GM18909 (cell line): ENCODE data around the gene NMT1.

Source experiments
- ATAC-seq: cut with Tn5 transposase; IDR thresholded peaks from one replicate; pipeline ENCODE4 v1.9.1; 2021; ENCODE audit warnings: mild to moderate bottlenecking; ENCODE audit not compliant: unreplicated experiment, poor library complexity

NMT1 gene

DNA sequence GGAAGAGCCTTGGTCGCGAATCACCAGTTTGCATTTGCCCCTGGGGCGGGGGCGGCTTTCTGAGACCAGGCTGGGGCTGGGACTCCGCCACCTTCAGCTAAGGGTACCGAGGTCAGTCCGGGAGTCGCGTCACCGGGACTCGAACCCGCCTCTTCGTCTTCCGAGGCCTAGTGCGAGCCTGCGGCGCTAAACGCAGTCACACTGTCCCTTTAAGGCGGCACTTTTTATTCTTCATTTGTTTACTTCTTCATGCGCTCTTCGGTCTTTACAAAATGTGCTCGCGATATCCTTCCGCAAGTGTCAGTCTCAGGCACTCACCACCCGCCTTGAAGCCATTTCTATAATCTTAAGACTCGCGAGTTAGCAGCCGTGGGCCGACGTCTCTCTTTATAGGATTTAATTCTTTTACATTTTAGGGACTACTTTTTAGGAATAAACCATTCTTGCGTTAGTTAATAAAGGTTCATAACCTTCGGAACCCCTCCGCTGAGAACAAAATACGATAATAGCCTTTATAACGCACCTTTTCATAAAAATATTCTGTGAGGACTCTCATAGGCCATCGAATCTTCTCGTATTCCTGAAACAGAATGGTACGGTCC lies 86.6 kb downstream of the NMT1 start:
- ATAC-seq = no peak

DNA sequence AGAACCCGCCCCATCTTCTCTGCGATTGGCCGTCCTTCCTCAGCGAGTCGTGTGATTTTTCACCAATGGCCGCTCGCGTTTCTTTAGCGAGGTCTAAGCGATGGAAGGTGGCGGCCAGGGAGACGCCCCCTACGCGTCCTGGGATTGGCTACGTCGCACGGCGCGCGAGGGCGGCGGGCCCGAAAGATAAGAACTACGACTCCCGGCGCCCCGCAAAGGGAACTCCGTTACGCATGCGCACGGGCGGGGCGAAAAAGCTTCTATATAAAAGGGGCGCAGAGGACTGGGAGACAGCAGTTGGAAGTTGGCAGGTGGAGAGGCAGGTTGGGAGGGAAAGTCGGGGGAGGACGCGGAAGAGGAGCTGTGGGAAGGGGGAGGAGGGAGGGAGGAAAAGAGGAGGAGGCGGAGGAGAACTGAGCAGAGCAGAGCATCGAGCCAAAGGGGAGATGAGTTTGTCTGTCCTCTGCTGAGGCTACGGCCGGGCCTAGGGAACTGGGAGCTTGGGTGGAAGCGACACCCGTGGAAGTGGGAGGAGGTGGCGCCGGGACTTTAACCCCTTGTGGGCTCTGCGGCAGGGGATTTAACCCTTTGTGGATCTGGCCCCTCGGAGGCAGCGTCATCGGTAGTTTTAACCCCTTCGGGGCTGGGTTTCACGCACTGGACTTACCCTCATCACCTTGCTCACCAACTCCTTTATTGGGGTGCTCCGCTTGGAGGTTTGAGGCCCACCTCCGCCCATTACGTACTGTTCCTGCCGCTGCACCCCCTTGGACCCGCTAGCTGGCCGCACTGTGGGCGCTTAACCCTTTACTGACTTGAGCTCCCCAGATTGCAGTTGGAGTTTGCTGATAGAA lies 87.3 kb downstream of the NMT1 start, which contains the start of gene HEXIM1:
HEXIM1 (plus strand) TSS at position 293 of the 854 bp plus-strand sequence. CDS start 716 bp downstream, outside the sequence.
- ATAC-seq = peak; percentile 72

DNA sequence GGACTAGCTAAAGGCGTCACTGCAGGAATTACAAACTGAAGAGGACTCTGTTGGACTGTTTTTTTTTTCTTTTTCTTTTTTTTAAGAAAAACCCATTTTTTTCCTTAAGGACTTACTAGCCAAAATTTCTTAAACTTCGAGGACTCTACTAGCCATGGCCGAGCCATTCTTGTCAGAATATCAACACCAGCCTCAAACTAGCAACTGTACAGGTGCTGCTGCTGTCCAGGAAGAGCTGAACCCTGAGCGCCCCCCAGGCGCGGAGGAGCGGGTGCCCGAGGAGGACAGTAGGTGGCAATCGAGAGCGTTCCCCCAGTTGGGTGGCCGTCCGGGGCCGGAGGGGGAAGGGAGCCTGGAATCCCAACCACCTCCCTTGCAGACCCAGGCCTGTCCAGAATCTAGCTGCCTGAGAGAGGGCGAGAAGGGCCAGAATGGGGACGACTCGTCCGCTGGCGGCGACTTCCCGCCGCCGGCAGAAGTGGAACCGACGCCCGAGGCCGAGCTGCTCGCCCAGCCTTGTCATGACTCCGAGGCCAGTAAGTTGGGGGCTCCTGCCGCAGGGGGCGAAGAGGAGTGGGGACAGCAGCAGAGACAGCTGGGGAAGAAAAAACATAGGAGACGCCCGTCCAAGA lies 88.0 kb downstream of the NMT1 start:
- peak; percentile 35 for ATAC-seq

DNA sequence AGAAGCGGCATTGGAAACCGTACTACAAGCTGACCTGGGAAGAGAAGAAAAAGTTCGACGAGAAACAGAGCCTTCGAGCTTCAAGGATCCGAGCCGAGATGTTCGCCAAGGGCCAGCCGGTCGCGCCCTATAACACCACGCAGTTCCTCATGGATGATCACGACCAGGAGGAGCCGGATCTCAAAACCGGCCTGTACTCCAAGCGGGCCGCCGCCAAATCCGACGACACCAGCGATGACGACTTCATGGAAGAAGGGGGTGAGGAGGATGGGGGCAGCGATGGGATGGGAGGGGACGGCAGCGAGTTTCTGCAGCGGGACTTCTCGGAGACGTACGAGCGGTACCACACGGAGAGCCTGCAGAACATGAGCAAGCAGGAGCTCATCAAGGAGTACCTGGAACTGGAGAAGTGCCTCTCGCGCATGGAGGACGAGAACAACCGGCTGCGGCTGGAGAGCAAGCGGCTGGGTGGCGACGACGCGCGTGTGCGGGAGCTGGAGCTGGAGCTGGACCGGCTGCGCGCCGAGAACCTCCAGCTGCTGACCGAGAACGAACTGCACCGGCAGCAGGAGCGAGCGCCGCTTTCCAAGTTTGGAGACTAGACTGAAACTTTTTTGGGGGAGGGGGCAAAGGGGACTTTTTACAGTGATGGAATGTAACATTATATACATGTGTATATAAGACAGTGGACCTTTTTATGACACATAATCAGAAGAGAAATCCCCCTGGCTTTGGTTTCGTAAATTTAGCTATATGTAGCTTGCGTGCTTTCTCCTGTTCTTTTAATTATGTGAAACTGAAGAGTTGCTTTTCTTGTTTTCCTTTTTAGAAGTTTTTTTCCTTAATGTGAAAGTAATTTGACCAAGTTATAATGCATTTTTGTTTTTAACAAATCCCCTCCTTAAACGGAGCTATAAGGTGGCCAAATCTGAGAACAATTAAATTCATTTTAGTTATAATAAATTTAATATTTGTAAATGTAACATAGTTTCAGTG lies 88.8 kb downstream of the NMT1 start:
- ATAC-seq = no peak

DNA sequence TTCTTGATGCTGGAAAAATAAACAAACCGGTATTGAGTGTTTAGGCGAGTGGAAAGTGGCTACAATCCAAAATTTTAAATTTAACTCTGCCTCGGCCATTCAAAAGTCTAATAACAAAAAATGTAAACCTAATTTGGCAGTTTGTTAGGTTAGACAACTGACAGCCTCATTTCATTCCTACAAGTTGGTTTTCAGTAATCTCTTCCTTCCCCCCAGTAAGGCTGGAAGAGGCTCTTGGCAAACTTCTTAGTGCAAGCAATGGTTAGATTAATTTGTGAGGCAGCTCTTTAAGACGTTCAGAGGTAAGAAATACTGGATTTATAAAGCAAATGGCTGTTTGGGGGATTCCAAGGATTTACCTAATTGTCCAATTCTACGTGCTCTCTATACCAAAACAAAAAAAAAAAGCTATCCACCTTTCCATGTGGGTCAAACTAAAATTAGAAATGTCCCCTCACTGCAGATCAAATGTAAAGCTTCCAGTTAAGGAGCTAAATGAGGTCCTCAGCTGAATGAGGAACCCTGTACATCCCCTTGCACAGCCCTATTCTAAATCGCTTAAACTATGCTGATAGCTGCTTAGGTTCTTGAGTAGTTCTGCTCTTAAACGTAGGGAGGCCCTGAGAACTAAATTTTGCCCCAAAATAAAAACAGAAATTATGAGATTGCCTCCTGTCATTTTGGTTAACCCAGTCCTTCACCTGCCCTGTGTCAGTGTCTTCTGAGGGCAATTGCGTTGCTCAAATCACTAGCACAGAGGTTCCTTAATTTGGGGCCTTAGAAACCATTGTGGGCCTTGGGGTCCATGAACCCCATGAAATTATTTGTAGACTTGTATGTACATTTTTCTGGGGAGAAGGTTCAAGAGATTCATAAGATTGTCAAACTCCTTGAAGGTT lies 90.0 kb downstream of the NMT1 start:
- ATAC-seq = no peak

DNA sequence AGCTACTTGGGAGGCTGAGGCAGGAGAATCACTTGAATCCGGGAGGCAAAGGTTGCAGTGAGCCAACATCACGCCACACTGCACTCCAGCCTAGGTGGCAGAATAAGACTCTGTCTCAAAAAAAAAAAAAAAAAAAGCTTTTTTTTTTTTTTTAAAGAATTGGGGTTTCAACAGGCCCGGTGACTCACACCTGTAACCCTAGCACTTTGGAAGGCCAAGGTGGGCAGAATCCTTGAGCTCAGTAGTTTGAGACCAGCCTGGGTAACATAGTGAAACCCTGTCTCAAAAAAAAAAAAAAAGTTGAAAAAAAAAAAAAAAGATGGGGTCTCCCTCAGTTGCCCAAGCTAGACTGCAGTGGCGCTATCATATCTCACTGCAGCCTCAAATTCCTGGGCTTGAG lies 93.9 kb downstream of the NMT1 start:
- no peak for ATAC-seq

DNA sequence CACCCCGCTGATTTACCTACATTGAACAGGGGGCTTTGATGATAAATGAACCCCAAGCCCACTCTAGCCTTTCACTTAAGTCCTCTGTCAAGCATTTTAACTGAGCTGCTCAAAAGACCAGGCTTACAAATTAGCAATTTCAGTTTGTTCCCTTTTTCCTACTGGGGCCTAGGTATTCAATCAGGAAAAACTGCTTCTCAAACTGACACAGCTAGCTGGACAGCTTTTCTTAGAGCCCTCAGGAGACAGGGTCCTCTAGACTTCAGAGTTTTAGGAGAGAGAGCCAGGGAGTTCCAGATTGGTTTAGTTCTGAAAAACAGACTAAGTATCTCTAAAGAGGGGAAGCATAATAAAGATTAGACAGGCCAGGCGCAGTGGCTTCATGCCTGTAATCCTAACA lies 94.4 kb downstream of the NMT1 start:
- no peak for ATAC-seq

DNA sequence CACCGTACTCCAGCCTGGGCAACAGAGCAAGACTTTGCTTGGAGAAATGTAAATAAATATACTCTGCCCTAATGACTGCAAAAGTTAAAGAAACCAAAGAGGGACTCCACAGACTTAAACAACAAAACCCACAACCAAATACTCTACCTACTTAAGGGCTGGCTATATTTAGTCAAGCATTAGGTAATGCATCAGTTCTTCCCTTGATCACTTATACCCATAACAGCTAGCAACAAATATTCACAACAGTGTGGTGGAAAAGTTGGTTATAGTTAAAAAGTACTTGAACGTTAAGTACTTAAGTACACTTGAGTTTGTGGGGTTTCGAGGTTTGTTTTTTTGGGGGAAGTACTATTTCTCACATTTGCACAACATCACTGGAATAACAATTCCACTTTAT lies 95.1 kb downstream of the NMT1 start:
- ATAC-seq = no peak
